HFFc6 (cell line): ENCODE measurements around the gene SCTR. TPM values are rescaled to one million over a fixed set of nuclear protein-coding genes. Genes with fewer than 3 reads are reported as not detected.

Experiments
- DNase-seq: peaks from one replicate; pipeline ENCODE4 v3.0.0-alpha.2; 2018
- H3K27ac Mint-ChIP-seq: 2 replicates; pipeline ENCODE4 v1.8.0; 2020; ENCODE audit warnings: mild to moderate bottlenecking, mixed read lengths
- H3K27me3 Mint-ChIP-seq: 2 replicates; pipeline ENCODE4 v1.8.0; 2021; ENCODE audit warnings: mild to moderate bottlenecking, moderate library complexity, mixed read lengths; ENCODE audit not compliant: insufficient read depth
- H3K36me3 Mint-ChIP-seq: 2 replicates; pipeline ENCODE4 v1.8.0; 2021; ENCODE audit warnings: low read depth, mixed read lengths
- H3K4me1 Mint-ChIP-seq: 2 replicates; pipeline ENCODE4 v1.8.0; 2020; ENCODE audit warnings: low read depth, mixed read lengths
- H3K4me3 Mint-ChIP-seq: 2 replicates; pipeline ENCODE4 v1.8.0; 2020; ENCODE audit warnings: mild to moderate bottlenecking, moderate library complexity, mixed read lengths
- H3K9me3 Mint-ChIP-seq: 2 replicates; pipeline ENCODE4 v1.8.0; 2020; ENCODE audit warnings: mild to moderate bottlenecking, mixed read lengths
- CTCF ChIP-seq: fragments of 200-600 bp; sonication (generic); IDR thresholded peaks from 2 replicates; pipeline ENCODE4 v1.5.0; 2021; ENCODE audit warnings: antibody characterized with exemption, mild to moderate bottlenecking
- total RNA-seq, 6 experiments: library from RNA; stranded (reverse); fragmentation: NEBNext Ultra II Directional; extraction: Animal tissue kit (Norgen Biotek cat#: 25700); gene quantifications; 2 replicates in 1 of 6; 3 replicates in 5 of 6; pipeline ENCODE4 v1.2.3, GENCODE V29; 2021

Gene SCTR
- total RNA-seq, 6 experiments from 2014 or later: not detected

- H3K4me3 Mint-ChIP-seq: no peak overlapping the region
- no peak overlapping the region for H3K27ac Mint-ChIP-seq
- H3K9me3 Mint-ChIP-seq: peaks cover 8% of the 10 kb centered on the region
- peaks cover 29% of the 10 kb centered on the region for H3K27me3 Mint-ChIP-seq
- H3K4me1 Mint-ChIP-seq: no peaks in the 10 kb centered on the region
- DNase-seq: no peak
- TF ChIP-seq CTCF: no peak
- no peaks in the 10 kb centered on the region for H3K36me3 Mint-ChIP-seq
Measured at GRCh38 chr2:119421741-119422140, 102.5 kb downstream of the SCTR start.

GRCh38 chr2:119421304-119421703 is 103.0 kb downstream of the SCTR start:
- no peak for DNase-seq
- TF ChIP-seq CTCF: no peak
- no peaks in the 10 kb centered on the region for H3K36me3 Mint-ChIP-seq

GRCh38 chr2:119419803-119420508 is 104.3 kb downstream of the SCTR start:
- Mint-ChIP-seq H3K9me3 (peaks cover 8% of the 10 kb centered on the region), H3K27me3 (peaks cover 19% of the 10 kb centered on the region), H3K4me3 (no peak overlapping the region), H3K36me3 (no peaks in the 10 kb centered on the region), H3K27ac (no peak overlapping the region), H3K4me1 (no peaks in the 10 kb centered on the region)
- TF ChIP-seq CTCF: no peak
- DNase-seq: no peak

More at GRCh38 chr2:119421304-119421703, 103.0 kb downstream of the SCTR start:
- H3K4me1 Mint-ChIP-seq: no peaks in the 10 kb centered on the region
- H3K9me3 Mint-ChIP-seq: peaks cover 8% of the 10 kb centered on the region
- no peak overlapping the region for H3K27ac Mint-ChIP-seq
- no peak overlapping the region for H3K4me3 Mint-ChIP-seq
- H3K27me3 Mint-ChIP-seq: peaks cover 27% of the 10 kb centered on the region

GRCh38 chr2:119419065-119419464 is 105.2 kb downstream of the SCTR start:
- H3K4me3 Mint-ChIP-seq: no peak overlapping the region
- peaks cover 18% of the 10 kb centered on the region for H3K27me3 Mint-ChIP-seq
- no peaks in the 10 kb centered on the region for H3K4me1 Mint-ChIP-seq
- peaks cover 8% of the 10 kb centered on the region for H3K9me3 Mint-ChIP-seq
- DNase-seq: peak; percentile 42
- H3K27ac Mint-ChIP-seq: no peak overlapping the region
- H3K36me3 Mint-ChIP-seq: no peaks in the 10 kb centered on the region
- TF ChIP-seq CTCF: no peak

- Mint-ChIP-seq H3K9me3 (peaks cover 8% of the 10 kb centered on the region), H3K4me3 (no peak overlapping the region), H3K4me1 (no peaks in the 10 kb centered on the region), H3K27ac (no peak overlapping the region), H3K27me3 (peaks cover 18% of the 10 kb centered on the region; the same call in 1 of the 2 replicates), H3K36me3 (no peaks in the 10 kb centered on the region)
- TF ChIP-seq CTCF: no peak
- no peak for DNase-seq
Measured at GRCh38 chr2:119417908-119418307, 106.4 kb downstream of the SCTR start.
